GM12874 (cell line): Measurements from ENCODE around the gene SIGLEC1.

Experiments
- TF ChIP-seq, protein P1 (sequence below): IDR thresholded peaks from 2 replicates; pipeline ENCODE4 v1.5.1; 2011; ENCODE audit warnings: low read depth, mild to moderate bottlenecking, control low read depth, low read length, moderate library complexity; ENCODE audit not compliant: insufficient read depth

The SIGLEC1 gene

DNA sequence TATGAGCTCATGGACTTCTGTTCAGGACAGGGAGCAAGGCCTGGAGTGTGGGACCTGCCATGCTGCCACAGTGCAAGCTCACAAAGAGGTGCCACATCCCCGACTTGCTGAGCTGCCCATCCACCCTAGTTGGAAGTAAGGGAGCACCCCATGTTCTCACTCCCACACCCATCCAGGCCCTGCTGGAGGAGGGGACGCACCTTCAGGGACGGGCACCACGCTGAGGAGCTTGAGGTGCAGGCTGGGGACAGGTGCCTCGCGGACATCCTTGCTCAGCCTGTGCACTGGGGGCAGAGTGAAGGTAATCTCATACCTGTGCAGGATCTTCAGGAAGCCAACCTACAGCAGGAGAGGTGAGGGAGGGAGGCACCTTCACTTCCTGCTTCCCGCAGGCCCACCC is 42.9 kb upstream of the SIGLEC1 start:
- TF ChIP-seq, protein P1, sequence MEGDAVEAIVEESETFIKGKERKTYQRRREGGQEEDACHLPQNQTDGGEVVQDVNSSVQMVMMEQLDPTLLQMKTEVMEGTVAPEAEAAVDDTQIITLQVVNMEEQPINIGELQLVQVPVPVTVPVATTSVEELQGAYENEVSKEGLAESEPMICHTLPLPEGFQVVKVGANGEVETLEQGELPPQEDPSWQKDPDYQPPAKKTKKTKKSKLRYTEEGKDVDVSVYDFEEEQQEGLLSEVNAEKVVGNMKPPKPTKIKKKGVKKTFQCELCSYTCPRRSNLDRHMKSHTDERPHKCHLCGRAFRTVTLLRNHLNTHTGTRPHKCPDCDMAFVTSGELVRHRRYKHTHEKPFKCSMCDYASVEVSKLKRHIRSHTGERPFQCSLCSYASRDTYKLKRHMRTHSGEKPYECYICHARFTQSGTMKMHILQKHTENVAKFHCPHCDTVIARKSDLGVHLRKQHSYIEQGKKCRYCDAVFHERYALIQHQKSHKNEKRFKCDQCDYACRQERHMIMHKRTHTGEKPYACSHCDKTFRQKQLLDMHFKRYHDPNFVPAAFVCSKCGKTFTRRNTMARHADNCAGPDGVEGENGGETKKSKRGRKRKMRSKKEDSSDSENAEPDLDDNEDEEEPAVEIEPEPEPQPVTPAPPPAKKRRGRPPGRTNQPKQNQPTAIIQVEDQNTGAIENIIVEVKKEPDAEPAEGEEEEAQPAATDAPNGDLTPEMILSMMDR: no peak

GRCh38 chr20:3754276-3754630 is 41.9 kb upstream of the SIGLEC1 start:
- TF ChIP-seq, protein P1: no peak

- TF ChIP-seq, protein P1: no peak
Measured at GRCh38 chr20:3753501-3754275, 41.3 kb upstream of the SIGLEC1 start.

GRCh38 chr20:3753098-3753497 is 40.7 kb upstream of the SIGLEC1 start:
- TF ChIP-seq, protein P1: peak; percentile 90

DNA sequence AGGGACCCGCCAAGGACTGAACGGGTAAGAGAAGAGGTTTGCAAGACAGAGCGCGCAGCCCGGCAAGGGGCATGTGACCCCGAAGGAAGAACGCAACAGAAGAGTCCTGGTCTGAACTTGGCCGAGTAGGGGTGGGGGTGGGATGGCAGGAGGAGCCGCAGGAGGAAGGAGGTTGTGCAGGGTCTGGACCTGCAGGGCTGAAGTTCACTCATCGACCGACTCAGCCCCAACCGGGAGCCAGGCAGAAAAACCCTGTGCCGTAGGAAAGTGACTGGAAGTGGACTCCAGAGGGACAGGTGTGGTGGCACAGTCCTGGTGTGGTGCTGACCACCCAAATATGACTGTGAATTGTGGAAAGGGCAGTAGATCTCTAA is 40.0 kb upstream of the SIGLEC1 start:
- TF ChIP-seq, protein P1: no peak

DNA sequence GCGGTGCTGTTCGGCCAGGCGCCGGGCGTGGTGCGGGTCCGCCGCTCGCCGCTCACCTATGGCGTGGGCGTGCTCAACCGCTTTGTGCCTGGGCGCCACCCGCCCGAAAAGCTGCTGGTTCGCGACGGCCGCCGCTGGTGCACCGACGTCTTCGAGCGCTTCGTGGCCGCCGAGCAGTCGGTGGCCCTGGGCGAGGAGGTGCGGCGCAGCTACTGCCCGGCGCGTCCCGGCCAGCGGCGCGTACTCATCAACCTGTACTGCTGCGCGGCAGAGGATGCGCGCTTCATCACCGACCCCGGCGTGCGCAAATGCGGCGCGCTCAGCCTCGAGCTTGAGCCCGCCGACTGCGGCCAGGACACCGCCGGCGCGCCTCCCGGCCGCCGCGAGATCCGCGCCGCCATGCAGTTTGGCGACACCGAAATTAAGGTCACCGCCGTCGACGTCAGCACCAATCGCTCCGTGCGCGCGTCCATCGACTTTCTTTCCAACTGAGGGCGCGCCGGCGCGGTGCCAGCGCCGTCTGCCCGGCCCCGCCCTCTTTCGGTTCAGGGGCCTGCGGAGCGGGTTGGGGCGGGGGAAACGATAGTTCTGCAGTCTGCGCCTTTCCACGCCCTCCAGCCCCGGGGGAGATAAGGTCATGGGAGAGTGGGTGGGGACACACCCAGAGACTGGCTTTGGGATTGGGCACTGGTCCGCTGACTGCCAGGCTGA is 39.4 kb upstream of the SIGLEC1 start:
- TF ChIP-seq, protein P1: no peak

DNA sequence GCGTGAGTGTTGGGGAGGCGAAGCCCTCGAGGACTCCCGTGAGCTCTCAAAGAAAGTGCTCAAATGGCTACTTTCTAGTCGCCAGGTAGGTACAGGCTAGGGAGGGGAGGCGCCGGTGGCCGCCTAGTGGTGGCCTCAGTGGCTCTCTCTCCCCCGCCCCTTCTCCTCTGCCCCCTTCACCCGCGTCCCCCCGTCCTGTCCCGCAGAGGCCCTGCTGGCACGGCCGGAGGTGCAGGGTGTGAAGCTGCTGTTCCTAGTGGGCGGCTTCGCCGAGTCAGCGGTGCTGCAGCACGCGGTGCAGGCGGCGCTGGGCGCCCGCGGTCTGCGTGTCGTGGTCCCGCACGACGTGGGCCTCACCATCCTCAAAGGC is 38.9 kb upstream of the SIGLEC1 start:
- TF ChIP-seq, protein P1: peak; percentile 8; the same call in 1 of the 2 replicates
